EH (cell line): ENCODE results near the gene SMYD1.
"Not testable (repeated sequence)": the region's sequence is repeated elsewhere in the genome, so short reads cannot be mapped to it uniquely, and the experiment has no call there.

Source experiments
- DNase-seq: peaks from one replicate; pipeline ENCODE4 v3.0.0-alpha.2; 2015; ENCODE audit warnings: low read depth

Gene SMYD1

GRCh38 chr2:88067598-88067997 lies at the start of gene SMYD1:
Gene SMYD1 (plus strand): TSS chr2:88067825. CDS start chr2:88067865, 40 bp downstream.
- no peak for DNase-seq

GRCh38 chr2:88018077-88018805 lies 49.4 kb upstream of the SMYD1 start:
- DNase-seq: not testable (repeated sequence)

GRCh38 chr2:88018909-88019308 lies 48.7 kb upstream of the SMYD1 start:
- DNase-seq: no peak

GRCh38 chr2:88019985-88020384 lies 47.6 kb upstream of the SMYD1 start:
- DNase-seq: no peak

- DNase-seq: no peak
Observed at GRCh38 chr2:88022669-88022921, 45.0 kb upstream of the SMYD1 start.

- no peak for DNase-seq
Observed at GRCh38 chr2:88024509-88024908, 43.1 kb upstream of the SMYD1 start.

- no peak for DNase-seq
Observed at GRCh38 chr2:88027697-88028389, 39.8 kb upstream of the SMYD1 start.

- DNase-seq: no peak
Observed at GRCh38 chr2:88028931-88029330, 38.7 kb upstream of the SMYD1 start.

- peak; percentile 16 for DNase-seq
Observed at GRCh38 chr2:88032070-88032702, 35.4 kb upstream of the SMYD1 start.

GRCh38 chr2:88036182-88036581 lies 31.4 kb upstream of the SMYD1 start:
- peak; percentile 23 for DNase-seq

GRCh38 chr2:88036606-88037005 lies 31.0 kb upstream of the SMYD1 start:
- DNase-seq: no peak

GRCh38 chr2:88038263-88039105 lies 29.1 kb upstream of the SMYD1 start:
- peak; percentile 95 for DNase-seq

- DNase-seq: no peak
Observed at GRCh38 chr2:88042476-88042875, 25.1 kb upstream of the SMYD1 start.

GRCh38 chr2:88045561-88045960 lies 22.1 kb upstream of the SMYD1 start:
- DNase-seq: not testable (repeated sequence)

- DNase-seq: no peak
Observed at GRCh38 chr2:88048541-88048940, 19.1 kb upstream of the SMYD1 start.

GRCh38 chr2:88049622-88050021 lies 18.0 kb upstream of the SMYD1 start:
- DNase-seq: no peak

GRCh38 chr2:88051792-88052191 lies 15.8 kb upstream of the SMYD1 start:
- no peak for DNase-seq

- peak; percentile 76 for DNase-seq
Observed at GRCh38 chr2:88053296-88053695, 14.3 kb upstream of the SMYD1 start.

GRCh38 chr2:88053934-88054781 lies 13.5 kb upstream of the SMYD1 start:
- peak; percentile 22 for DNase-seq

- DNase-seq: peak; percentile 55
Observed at GRCh38 chr2:88054782-88055370, 12.7 kb upstream of the SMYD1 start.
